ENCODE results near the gene TMEM190.
A peak's percentile ranks its signal among the peaks of the same experiment; 100 is the strongest.

Gene TMEM190

GRCh38 chr19:55372316-55373081, 4.1 kb upstream of the TMEM190 start:
- DNase-seq (ENCODE audit: low read depth), result no peak

- DNase-seq (ENCODE audit: low read depth), result no peak
Observed at GRCh38 chr19:55373306-55373992, 3.2 kb upstream of the TMEM190 start.

DNA sequence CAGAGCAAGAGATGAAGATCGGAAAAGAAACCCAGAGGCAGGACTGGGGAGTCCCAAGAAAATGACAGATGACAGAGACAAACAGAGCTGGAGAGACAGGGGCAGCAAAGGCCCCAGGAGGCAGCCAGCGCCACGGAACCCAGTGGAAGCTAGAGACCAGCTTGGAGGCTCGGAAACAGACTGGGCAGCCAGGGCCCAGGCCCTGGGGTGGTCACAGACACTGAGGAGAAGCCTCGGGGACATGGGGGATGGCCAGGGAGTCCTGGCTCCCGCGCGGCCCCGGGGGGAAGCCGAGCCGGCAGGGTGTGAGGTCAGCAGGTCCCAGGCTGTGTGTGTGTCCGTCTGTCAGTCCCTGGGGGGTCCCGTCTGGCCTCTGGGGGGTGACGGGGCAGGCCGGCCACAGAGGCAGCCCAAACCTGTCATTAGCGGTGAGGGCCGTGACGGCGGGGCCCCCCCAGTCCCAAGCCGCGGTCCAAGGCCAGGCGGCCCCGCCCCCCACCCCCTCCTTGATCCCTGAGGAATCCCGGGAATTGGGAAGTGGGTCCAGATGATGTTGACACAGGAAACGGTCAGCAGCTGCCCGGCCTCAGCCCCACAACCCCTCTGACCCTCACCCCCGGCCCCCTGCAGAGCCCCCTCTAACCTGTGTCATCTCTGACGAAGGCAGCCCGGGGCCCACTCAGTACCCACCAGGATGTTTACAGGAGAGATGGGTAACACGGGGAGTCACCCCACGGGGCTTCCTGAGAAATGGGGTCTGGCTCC, 2.5 kb upstream of the TMEM190 start:
- no peak for DNase-seq (ENCODE audit: low read depth)

GRCh38 chr19:55377356-55378131, 918 bp downstream of the TMEM190 start:
- DNase-seq (ENCODE audit: low read depth), result no peak

DNA sequence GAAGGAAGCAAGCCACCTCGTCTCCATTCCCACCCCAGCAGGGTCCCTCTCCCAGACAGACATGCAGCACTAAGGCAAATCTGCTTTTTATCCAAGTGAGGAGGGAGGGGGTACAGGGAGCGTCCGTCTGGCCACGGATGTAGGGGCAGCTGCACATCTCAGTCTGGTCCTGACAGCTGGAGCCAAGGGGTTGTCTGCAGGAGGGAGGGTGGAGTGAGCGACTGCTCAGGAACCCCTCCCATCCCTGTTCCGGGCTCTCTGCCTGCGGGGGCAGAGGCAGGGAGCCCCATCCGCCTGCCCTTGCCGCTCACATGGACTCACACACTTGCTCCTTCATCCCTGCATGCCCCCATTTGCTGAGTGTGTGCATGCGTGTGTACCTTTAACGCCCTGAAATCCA, 2.5 kb downstream of the TMEM190 start:
- DNase-seq (ENCODE audit: low read depth), result no peak

- no peak for DNase-seq (ENCODE audit: low read depth)
Observed at GRCh38 chr19:55382013-55382412, 5.4 kb downstream of the TMEM190 start.

DNA sequence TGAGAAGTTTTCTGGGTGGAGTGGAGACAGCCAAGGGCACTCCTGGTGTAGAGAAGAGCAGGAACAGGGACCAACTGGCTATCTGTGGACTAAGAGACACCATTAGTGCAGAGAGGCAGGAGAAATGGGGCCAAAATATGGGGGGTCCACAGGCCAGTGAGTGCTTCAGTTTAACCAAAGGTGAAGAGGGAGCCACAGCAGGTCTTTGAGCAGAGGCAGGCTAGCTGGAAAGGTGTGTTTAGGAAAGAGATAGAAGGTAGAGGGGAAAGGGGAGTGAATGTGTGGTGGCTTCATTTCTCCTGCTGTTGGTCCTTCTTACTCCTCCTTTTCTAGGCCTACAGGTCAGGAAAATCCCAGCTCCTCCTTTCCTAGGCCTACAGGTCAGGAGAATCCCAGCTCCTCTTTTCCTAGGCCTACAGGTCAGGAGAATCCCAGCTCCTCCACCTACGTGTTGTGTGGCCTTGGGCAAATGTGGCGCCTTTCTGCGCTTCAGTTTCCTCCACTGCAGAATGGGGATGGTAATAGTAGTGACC, 6.0 kb downstream of the TMEM190 start:
- no peak for DNase-seq (ENCODE audit: low read depth)

GRCh38 chr19:55383279-55384130, 6.9 kb downstream of the TMEM190 start:
- DNase-seq (ENCODE audit: low read depth), result peak; percentile 29

GRCh38 chr19:55384131-55384919, 7.7 kb downstream of the TMEM190 start, which contains the start of gene TMEM238:
TMEM238 (minus strand) TSS chr19:55384292; CDS start chr19:55384259, 33 bp downstream.
- no peak for DNase-seq (ENCODE audit: low read depth)

GRCh38 chr19:55384920-55385723, 8.5 kb downstream of the TMEM190 start:
- DNase-seq (ENCODE audit: low read depth), result peak; percentile 92

DNA sequence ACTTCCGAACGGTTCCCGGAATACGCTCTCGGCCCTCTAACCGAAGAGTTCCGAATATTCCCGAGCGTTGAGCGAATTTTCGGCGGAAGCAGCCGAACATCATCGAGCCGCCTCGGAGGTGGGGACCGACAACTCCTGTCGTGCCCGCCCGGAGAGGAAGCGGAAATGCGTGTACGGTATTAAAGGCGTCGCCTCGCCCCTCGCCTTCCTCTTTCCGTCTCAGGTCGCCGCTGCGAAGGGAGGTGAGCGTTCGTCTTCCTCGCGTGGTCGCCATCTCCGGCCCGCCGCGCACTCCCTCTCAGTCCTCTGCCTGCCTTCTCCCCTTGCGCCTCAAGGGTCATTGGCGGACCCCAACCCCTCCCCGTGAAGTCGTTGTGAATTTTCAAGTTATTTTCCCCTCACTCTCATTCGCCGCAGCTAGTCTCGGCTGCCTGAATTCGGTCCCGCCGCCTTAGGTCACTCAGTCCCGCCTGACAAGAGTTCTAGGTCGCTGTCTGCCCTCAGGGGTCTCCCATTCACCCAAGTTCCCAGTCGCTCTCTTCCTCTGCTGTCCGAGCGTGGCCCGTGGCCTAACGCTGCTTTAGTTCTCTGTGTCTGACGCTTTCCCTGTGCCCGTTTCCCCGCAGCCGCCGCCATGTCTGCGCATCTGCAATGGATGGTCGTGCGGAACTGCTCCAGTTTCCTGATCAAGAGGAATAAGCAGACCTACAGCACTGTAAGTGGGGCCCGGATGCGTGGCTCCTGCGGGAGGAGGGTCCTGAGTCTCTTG, 9.3 kb downstream of the TMEM190 start, which contains the start of gene RPL28:
TSS of gene RPL28 (plus strand) at position 209 of the 769 bp plus-strand sequence. CDS start at position 635, 426 bp downstream.
- DNase-seq (ENCODE audit: low read depth), result peak; percentile 99

GRCh38 chr19:55386493-55386971, 9.9 kb downstream of the TMEM190 start:
- DNase-seq (ENCODE audit: low read depth), result no peak

DNA sequence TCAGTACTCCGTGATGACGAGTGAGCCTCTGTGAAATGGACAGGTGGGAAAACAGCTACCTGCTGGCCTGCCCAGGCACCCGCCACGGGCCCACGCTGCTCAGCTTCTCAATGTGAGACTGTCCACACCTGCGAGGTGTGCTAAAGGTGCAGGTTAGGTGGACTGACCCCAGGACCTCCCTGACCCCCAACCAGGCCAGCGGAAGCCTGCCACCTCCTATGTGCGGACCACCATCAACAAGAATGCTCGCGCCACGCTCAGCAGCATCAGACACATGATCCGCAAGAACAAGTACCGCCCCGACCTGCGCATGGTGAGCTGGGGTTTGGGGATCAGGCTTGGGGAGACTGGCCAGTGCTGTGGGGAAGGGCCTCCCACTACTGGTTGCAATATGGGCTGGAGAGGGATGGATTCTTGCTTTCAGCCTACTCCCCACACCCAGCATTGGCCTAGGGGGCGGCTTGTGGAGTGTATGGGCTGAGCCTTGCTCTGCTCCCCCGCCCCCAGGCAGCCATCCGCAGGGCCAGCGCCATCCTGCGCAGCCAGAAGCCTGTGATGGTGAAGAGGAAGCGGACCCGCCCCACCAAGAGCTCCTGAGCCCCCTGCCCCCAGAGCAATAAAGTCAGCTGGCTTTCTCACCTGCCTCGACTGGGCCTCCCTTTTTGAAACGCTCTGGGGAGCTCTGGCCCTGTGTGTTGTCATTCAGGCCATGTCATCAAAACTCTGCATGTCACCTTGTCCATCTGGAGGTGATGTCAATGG, 11.3 kb downstream of the TMEM190 start:
- DNase-seq (ENCODE audit: low read depth), result no peak

DNA sequence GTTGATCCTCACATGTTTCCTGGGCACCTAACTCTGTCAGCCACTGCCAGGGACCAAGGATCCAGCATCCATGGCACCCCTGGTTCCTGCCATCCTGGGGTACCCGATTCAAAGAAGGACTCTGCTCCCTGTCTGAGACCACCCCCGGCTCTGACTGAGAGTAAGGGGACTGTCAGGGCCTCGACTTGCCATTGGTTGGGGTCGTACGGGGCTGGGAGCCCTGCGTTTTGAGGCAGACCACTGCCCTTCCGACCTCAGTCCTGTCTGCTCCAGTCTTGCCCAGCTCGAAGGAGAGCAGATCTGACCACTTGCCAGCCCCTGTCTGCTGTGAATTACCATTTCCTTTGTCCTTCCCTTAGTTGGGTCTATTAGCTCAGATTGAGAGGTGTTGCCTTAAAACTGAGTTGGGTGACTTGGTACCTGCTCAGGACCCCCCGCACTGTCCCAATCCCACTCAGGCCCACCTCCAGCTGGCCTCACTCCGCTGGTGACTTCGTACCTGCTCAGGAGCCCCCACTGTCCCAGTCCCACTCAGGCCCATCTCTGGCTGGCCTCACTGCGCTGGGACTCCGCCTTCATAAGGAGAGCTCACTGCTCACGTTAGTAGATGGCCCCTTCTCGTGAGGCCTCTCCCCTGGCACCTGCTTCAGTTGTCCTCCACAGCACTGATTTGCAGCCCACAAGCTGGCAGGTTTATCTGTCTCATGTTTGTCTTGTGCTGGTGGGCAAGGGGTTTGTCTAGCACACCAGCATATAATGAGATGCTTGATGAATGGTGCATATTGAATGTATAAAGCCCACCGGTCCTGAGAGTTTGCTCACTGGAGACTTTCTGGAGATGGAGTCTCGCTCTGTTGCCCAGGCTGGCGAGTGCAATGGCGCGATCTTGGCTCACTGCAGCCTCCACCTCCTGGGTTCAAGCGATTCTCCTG, 13.0 kb downstream of the TMEM190 start:
- no peak for DNase-seq (ENCODE audit: low read depth)

GRCh38 chr19:55390461-55390880, 13.8 kb downstream of the TMEM190 start:
- DNase-seq (ENCODE audit: low read depth), result no peak

GRCh38 chr19:55391191-55391670, 14.6 kb downstream of the TMEM190 start:
- DNase-seq (ENCODE audit: low read depth), result no peak

Data from activated T-cell treated with anti-CD3 and anti-CD28 coated beads for 24 hours (primary cell).